Panc1 (cell line): ENCODE results near the gene KCNB1. TPM values are rescaled to one million over a fixed set of nuclear protein-coding genes. Genes with fewer than 3 reads are reported as not detected.

ENCODE experiments used
- ATAC-seq: fragments of 200-7000 bp; cut with Tn5 transposase; 2 replicates; pipeline ENCODE4 v1.9.1; 2020; ENCODE audit warnings: mild to moderate bottlenecking, moderate library complexity
- BruUV-seq: library from RNA; stranded (reverse); fragments of 400-500 nt; replicated peaks from 2 replicates; lab custom pipeline; 2021; lab: Mats Ljungman, UMichigan
- CTCF ChIA-PET: fragments of 300-600 bp; sonication (Branson Sonifier 250); formaldehyde crosslinking; loops from one replicate; lab custom pipeline; 2022; ENCODE audit warnings: antibody characterized with exemption; lab: Charles Lee
- POLR2A ChIA-PET: fragments of 300-600 bp; sonication (Branson Sonifier 250); formaldehyde crosslinking; loops from one replicate; lab custom pipeline; 2022; ENCODE audit warnings: antibody characterized with exemption; lab: Charles Lee
- DNase-seq: peaks from one replicate; pipeline ENCODE4 v3.0.0-alpha.2; 2010; ENCODE audit warnings: low read depth, low spot score
- H3K27ac ChIP-seq: 2 replicates; pipeline ENCODE4 v1.5.1; 2011; ENCODE audit warnings: mild to moderate bottlenecking, low read length, inconsistent platforms
- H3K27me3 ChIP-seq: fragments of 200-500 bp; sonication (Bioruptor generic); 2 replicates; pipeline ENCODE4 v1.6.0; 2014; ENCODE audit warnings: low read length, inconsistent platforms; ENCODE audit not compliant: control insufficient read depth, insufficient read depth
- H3K36me3 ChIP-seq: fragments of 200-500 bp; sonication (Bioruptor generic); 2 replicates; pipeline ENCODE4 v1.5.1; 2014; ENCODE audit warnings: inconsistent platforms, mild to moderate bottlenecking, low read length, moderate library complexity; ENCODE audit not compliant: control insufficient read depth, insufficient read depth
- H3K4me1 ChIP-seq: 2 replicates; pipeline ENCODE4 v1.5.1; 2011; ENCODE audit warnings: inconsistent platforms, mild to moderate bottlenecking, low read length, moderate library complexity; ENCODE audit not compliant: control insufficient read depth, insufficient read depth
- H3K4me3 ChIP-seq, 2 experiments: 2 replicates each; pipeline ENCODE4 v1.5.1; 2011 to 2012; ENCODE audit warnings: low read depth in 2 of 2, low read length in 2 of 2, mild to moderate bottlenecking in 2 of 2, inconsistent platforms in 1 of 2, moderate library complexity in 1 of 2
- H3K9me3 ChIP-seq: fragments of 200-500 bp; sonication (Bioruptor generic); 2 replicates; pipeline ENCODE4 v1.5.1; 2014; ENCODE audit warnings: low read depth, mild to moderate bottlenecking, inconsistent platforms, low read length, moderate library complexity; ENCODE audit not compliant: control insufficient read depth, insufficient read depth
- POLR2AphosphoS5 ChIP-seq: IDR thresholded peaks from 2 replicates; pipeline ENCODE4 v1.6.1; 2012; ENCODE audit warnings: mild to moderate bottlenecking, low read depth, low read length, moderate library complexity
- SIN3A ChIP-seq: IDR thresholded peaks from 2 replicates; pipeline ENCODE4 v1.6.1; 2012; ENCODE audit warnings: low read depth, mild to moderate bottlenecking, low read length, moderate library complexity, borderline replicate concordance; ENCODE audit not compliant: insufficient read depth
- TCF7L2 ChIP-seq: IDR thresholded peaks from 2 replicates; pipeline ENCODE4 v1.6.1; 2011; ENCODE audit warnings: mild to moderate bottlenecking, low read depth, low read length, inconsistent platforms
- in situ Hi-C: cut with HindIII; loops from 2 replicates; pipeline ENCODE4 v1.10.0; 2016; ENCODE audit warnings: low sequenced_read_pairs, low pct_unique_long_range_greater_than_20kb
- intact Hi-C: fragments of 100-400 bp; cut with micrococcal nuclease; formaldehyde crosslinking; loops from one replicate; pipeline ENCODE4 v1.10.0; 2022; ENCODE audit not compliant: unreplicated experiment
- total RNA-seq: library from RNA; stranded (reverse); gene quantifications from one replicate; pipeline ENCODE4 v1.2.1, GENCODE V29; 2021; ENCODE audit not compliant: unreplicated experiment
- TF ChIP-seq, protein P1 (sequence below): fragments of 450-650 bp; IDR thresholded peaks from 2 replicates; pipeline ENCODE4 v1.5.1; 2017; ENCODE audit warnings: mild to moderate bottlenecking
- TF ChIP-seq, protein P2 (sequence below), 2 experiments: IDR thresholded peaks; 2 replicates each; pipeline ENCODE4 v1.6.1; 2011 to 2012; ENCODE audit warnings: low read depth in 2 of 2, control low read depth in 1 of 2, low read length in 1 of 2, mild to moderate bottlenecking in 1 of 2, moderate library complexity in 1 of 2; ENCODE audit not compliant: insufficient read depth in 1 of 2

The KCNB1 gene
- total RNA-seq, 1 experiment from 2014 or later: 11.1 TPM

DNA sequence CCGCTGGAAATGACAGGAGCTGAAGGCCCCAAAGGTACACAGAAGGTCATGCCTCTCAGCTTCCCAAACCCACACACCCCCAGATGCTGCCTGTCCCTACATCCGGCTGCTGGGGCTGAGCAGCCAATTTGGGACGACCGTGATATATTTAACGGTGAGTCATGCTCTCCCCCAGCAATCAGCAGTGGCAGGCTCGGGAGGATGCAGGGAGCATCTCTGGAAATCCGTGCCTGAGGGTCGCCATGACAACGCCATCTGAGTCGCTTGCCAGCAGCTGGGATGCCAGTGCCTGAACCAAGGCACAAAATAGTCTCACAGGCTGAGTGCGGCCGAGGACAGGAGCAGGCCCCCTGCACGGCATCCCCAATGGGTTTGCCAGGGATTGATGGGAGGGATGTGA lies 57.9 kb downstream of the KCNB1 start:
- no peaks in the 10 kb centered on the region for H3K36me3 ChIP-seq
- ChIA-PET CTCF (no interaction called here), POLR2A (no interaction called here)
- ATAC-seq (no peak), DNase-seq (no peak)
- H3K9me3 ChIP-seq: no peaks in the 10 kb centered on the region
- no peak overlapping the region for H3K27ac ChIP-seq
- H3K4me1 ChIP-seq: no peaks in the 10 kb centered on the region
- in situ Hi-C loops: no loop called here
- intact Hi-C loops: no loop called here
- BruUV-seq: no TSS peak
- TF ChIP-seq, protein P1, sequence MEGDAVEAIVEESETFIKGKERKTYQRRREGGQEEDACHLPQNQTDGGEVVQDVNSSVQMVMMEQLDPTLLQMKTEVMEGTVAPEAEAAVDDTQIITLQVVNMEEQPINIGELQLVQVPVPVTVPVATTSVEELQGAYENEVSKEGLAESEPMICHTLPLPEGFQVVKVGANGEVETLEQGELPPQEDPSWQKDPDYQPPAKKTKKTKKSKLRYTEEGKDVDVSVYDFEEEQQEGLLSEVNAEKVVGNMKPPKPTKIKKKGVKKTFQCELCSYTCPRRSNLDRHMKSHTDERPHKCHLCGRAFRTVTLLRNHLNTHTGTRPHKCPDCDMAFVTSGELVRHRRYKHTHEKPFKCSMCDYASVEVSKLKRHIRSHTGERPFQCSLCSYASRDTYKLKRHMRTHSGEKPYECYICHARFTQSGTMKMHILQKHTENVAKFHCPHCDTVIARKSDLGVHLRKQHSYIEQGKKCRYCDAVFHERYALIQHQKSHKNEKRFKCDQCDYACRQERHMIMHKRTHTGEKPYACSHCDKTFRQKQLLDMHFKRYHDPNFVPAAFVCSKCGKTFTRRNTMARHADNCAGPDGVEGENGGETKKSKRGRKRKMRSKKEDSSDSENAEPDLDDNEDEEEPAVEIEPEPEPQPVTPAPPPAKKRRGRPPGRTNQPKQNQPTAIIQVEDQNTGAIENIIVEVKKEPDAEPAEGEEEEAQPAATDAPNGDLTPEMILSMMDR: no peak
- TF ChIP-seq TCF7L2 (no peak), SIN3A (no peak), POLR2AphosphoS5 (no peak)
- TF ChIP-seq, protein P2, sequence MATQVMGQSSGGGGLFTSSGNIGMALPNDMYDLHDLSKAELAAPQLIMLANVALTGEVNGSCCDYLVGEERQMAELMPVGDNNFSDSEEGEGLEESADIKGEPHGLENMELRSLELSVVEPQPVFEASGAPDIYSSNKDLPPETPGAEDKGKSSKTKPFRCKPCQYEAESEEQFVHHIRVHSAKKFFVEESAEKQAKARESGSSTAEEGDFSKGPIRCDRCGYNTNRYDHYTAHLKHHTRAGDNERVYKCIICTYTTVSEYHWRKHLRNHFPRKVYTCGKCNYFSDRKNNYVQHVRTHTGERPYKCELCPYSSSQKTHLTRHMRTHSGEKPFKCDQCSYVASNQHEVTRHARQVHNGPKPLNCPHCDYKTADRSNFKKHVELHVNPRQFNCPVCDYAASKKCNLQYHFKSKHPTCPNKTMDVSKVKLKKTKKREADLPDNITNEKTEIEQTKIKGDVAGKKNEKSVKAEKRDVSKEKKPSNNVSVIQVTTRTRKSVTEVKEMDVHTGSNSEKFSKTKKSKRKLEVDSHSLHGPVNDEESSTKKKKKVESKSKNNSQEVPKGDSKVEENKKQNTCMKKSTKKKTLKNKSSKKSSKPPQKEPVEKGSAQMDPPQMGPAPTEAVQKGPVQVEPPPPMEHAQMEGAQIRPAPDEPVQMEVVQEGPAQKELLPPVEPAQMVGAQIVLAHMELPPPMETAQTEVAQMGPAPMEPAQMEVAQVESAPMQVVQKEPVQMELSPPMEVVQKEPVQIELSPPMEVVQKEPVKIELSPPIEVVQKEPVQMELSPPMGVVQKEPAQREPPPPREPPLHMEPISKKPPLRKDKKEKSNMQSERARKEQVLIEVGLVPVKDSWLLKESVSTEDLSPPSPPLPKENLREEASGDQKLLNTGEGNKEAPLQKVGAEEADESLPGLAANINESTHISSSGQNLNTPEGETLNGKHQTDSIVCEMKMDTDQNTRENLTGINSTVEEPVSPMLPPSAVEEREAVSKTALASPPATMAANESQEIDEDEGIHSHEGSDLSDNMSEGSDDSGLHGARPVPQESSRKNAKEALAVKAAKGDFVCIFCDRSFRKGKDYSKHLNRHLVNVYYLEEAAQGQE (IDR thresholded peaks at IDR 0.05; ENCODE audit: insufficient read depth in 1 of 2, low read depth in 2 of 2, low read length in 1 of 2): no peak
- H3K4me3 ChIP-seq: no peak overlapping the region
- H3K27me3 ChIP-seq: no peaks in the 10 kb centered on the region

DNA sequence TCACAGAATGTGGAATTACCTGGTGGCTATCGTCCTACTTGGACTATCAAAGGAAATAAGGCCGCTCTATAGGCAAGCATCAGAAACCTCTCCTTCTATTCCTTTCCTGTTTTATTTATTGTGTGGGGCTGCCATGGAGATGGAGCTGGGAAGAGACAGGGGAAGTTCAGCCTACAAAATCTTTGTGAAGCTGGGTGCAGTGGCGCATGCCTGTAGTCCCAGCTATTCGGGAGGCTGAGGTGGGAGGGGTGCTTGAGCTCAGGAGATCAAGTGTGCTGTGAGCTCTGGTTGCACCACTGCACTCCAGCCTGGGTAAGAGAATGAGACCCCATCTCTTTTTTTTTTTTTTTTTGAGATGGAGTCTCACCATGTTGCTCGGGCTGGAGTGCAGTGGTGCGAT lies 60.3 kb downstream of the KCNB1 start:
- TF ChIP-seq, protein P2 (IDR thresholded peaks at IDR 0.05; ENCODE audit: insufficient read depth in 1 of 2, low read depth in 2 of 2, low read length in 1 of 2): no peak
- TF ChIP-seq POLR2AphosphoS5 (no peak), SIN3A (no peak), TCF7L2 (no peak)
- TF ChIP-seq, protein P1: no peak
- no TSS peak for BruUV-seq
- intact Hi-C loops: no loop called here
- Histone ChIP-seq H3K27ac (no peak overlapping the region), H3K36me3 (no peaks in the 10 kb centered on the region), H3K9me3 (no peaks in the 10 kb centered on the region), H3K4me1 (no peaks in the 10 kb centered on the region), H3K4me3 (no peak overlapping the region), H3K27me3 (no peaks in the 10 kb centered on the region)
- ATAC-seq: no peak
- no peak for DNase-seq
- in situ Hi-C loops: no loop called here
- POLR2A ChIA-PET: interaction anchor here (0.6 kb wide), 1 partner anchor 8 kb away, joined by 3 read pairs; no protein-coding TSS in a partner anchor
- CTCF ChIA-PET: interaction anchor here (0.5 kb wide), 1 partner anchor 32 kb away, joined by 5 read pairs; no protein-coding TSS in a partner anchor
